Epidermal melanocyte (primary cell): ENCODE measurements around the gene PLCB1.

Experiments used
- DNase-seq: peaks from one replicate; pipeline ENCODE4 v3.0.0; 2011; ENCODE audit warnings: low spot score; ENCODE audit not compliant: insufficient read length

PLCB1 gene

GRCh38 chr20:8860011-8860495 is 728.0 kb downstream of the PLCB1 start:
- DNase-seq: no peak

DNA sequence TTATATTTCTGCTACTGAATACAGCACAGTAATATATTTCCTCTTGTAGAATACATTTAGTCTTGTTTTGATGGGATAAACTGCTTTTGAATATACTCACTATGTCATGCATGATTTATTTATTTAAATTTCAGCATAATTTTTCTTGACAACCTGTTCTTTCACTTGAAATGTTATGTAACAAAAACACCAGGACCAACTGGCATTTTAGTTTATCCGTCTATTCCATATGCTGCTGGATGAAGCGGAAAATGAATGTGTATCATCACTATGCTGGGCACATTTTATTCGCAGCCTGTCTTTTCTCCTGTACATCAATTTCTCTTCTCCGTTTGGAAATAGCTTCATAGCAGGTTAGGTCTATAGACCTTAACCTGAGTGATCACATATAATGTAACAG is 730.0 kb downstream of the PLCB1 start:
- DNase-seq: no peak

DNA sequence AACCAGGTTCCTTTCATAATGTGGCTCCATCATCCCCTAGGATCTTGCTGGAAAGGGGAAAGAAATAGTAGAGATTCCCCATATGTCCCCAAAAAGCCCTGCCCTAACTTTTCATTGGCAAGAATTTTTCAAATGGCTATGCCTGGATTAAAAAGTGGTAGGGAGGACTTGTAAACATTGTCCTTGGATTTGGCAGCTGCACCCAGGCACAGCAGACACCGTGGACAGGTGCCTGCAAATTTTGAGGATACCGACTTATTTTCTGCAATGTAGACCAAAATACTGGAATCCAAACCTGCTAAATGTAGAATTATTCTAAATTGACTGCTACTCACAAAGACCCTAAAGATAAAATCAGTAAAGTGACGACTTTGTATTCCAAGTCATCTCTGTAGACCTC is 733.6 kb downstream of the PLCB1 start:
- no peak for DNase-seq

DNA sequence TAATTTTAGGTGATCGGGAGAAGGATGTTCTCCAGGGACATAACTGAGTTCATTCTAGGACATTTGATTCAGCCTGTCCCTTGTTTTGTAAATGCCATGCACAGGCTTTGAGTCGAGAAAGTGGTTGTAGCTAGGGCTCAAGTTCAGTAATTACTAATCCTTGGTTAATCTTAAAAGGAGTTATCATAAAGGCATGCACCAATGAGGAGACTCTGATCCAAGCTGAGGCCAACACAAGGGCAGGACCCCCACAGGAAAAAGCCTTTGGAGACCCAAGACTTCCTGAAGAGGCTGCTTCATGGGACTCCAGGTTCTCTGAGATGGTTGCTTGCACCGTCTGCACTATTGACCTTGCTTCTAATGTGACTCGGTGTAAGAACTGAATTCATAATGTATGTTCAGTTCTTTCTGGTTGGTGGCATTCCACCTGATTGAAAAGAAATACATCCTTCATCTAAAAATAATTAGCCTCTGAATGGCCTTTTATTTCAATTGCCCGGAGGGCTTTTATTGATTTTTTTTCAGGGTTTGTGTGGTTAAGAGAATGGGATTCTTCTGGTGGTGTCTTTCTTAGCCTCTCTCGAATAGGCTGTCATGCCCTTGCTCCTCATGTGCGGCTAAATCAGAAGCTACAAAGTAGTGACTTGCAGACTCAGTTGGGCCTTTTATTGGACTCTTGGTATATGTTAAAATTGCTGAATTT is 735.1 kb downstream of the PLCB1 start:
- no peak for DNase-seq

DNA sequence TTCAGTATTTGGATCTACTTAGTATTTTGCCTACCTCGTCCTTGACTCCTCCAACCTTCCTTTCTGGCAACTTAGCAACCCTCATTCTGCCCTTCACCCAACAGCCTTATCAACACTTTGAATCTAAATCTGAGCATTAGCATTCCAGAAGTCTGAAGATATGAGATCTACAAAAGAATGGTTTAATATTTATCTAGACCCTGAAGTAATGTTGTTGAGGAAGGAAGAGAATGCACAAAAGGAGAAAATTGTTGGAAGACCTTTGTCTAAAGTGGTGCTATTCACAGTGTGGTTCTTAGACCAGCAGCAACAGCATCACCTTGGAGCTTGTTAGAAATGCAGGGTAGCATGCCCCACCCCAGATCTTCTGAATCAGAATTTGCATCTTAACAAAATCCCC is 738.6 kb downstream of the PLCB1 start:
- DNase-seq: no peak

- no peak for DNase-seq
Measured at GRCh38 chr20:8874437-8874836, 742.4 kb downstream of the PLCB1 start.

- DNase-seq: no peak
Measured at GRCh38 chr20:8875586-8875985, 743.5 kb downstream of the PLCB1 start.

GRCh38 chr20:8876366-8876765 is 744.3 kb downstream of the PLCB1 start:
- no peak for DNase-seq

GRCh38 chr20:8877294-8877693 is 745.2 kb downstream of the PLCB1 start:
- no peak for DNase-seq

GRCh38 chr20:8879669-8880068 is 747.6 kb downstream of the PLCB1 start:
- DNase-seq: no peak

DNA sequence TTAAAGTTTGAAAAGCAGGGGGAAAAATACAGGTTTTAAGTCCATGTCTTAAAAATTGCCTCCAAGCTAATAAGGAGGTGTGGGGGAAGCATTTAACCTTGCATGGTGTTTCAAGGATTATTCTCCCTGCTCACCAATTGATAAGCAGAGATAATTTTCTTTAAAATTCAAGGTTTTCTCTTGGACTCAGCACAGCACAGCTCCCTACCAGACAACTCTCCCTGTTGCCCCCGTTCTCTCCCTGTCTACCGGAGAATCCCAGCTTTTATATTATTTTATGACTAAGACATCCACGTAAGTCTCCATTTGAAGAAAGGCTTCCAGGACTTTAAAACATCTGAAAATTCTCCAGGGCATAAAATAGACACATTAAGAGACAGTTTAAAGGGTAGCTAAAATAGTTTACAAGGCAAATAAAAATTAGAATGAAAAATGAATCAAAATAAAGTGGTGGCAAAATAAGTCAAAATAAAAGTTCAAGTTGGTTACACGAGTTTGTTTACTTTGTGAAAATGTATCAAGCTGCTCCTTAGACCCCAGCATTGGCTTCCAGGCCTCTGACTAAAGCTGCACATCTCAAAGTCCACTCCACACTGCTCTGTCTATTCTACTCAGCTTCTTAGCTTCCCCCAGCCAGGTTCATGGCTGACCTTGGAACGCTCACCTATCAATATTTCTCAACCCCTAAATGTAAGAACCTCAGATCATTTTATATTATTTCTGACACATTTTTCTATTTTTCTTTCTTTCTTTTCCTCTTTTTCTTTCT is 748.2 kb downstream of the PLCB1 start:
- no peak for DNase-seq

DNA sequence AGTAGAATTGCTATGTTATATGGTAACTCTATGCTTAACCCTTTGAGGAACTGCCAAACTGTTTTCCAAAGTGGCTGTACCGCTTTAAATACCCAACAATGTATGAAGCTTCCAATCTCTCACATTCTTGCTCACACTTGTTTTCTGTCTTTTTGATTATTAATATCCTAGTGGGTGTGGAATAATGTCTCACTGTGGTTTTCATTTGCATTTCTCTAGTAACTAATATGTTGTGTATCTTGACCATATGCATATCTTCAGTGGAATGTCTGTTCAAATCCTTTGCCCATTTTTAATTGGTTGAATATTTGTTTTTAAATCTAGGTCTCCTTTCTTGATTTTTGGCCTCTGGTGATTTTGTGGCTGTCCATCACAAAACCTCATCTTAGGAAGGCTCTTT is 759.0 kb downstream of the PLCB1 start:
- DNase-seq: no peak

DNA sequence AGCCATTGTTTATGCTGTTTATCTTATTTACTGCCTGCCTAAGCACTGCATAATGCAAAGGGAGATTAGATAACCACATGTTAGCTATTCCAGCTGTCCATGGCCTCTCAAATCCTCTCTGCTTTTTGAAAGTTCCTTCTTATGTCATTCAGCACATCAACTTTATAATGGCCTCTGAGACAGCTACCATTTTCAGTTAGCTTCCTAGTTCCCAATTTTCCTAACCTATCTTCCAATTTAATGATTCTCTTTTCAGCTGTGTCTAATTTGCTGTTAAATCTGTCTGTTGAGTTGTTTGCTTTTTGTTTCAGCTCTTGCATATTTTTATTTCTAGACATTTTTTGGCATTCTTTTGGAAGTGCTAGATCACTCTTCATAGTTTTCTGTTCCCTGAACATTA is 763.4 kb downstream of the PLCB1 start:
- no peak for DNase-seq

DNA sequence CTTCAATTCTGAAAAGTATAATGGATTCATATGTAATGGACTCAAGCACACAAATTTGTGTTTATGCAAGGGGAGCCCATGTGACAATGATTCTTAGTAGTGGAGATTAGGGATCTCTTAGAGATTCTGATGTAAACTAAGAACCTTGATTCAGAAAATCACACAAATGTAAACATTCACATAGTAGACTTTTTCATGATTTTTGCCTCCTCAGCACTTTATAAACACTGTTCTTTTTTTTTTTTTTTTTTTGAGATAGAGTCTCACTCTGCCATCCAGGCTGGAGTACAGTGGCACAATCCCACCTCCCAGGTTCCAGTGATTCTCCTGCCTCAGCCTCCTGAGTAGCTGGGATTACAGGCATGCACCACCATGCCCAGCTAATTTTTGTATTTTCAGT is 766.8 kb downstream of the PLCB1 start:
- no peak for DNase-seq

DNA sequence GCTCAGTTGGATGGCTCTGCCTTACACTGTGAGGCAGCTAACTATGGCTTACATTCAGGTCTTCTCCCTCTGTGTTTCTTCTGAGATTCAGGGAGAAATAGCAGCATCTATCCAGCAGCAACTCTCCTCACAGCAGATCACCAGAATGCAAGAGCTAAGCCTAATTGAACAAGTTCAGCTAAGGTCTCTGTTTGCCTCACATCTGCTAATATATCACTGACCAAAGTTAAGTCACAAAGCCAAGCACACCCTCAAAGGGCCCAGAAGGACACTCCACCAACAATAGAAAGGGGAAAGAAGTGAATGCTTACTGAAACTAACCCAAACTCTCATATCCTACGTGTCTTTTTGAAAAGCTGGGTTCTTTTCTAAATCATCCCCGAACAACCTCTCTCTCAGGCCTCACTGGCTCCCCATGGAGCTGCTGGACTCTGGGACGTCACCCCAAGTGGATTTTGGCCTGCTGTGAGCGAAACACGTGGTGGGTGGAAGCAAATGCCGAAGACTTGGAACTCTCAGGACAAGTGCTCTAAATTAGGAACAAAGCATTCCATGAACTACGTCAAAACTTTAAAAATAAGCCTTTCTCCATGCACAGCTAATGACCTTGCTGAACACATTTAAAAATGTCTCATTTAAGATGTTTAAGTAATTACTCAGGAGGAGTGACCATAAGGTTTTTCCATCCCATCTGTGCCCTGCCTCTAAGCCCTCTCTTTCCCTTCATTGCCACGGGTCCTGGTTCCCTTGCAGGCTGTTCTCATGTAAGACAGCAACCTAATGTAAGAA is 769.4 kb downstream of the PLCB1 start:
- no peak for DNase-seq

- no peak for DNase-seq
Measured at GRCh38 chr20:8903655-8904605, 771.9 kb downstream of the PLCB1 start.

DNA sequence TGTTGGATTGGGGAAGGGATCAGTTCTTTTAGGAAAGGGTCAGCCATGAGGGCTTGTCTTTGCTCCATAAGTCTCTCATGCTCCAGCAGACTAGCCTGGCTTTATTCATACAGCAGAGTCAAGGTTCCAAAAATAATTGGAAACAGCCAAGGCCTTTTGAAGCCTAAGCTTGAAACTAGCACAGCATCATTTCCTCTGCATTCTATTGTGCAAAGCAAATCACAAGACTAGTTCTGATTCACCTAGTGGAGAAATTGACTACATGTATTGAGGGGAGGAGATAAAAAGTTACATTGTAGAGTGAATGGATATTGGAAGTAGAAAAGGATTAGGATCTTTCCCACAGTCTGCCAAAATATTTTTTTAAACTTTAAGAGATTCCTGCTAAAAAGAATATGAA is 777.5 kb downstream of the PLCB1 start:
- no peak for DNase-seq

- DNase-seq: no peak
Measured at GRCh38 chr20:8912096-8912495, 780.0 kb downstream of the PLCB1 start.

- no peak for DNase-seq
Measured at GRCh38 chr20:8912731-8913130, 780.7 kb downstream of the PLCB1 start.

GRCh38 chr20:8913456-8913855 is 781.4 kb downstream of the PLCB1 start:
- no peak for DNase-seq

- DNase-seq: no peak
Measured at GRCh38 chr20:8914421-8914820, 782.4 kb downstream of the PLCB1 start.
